H1 (cell line): Measurements from ENCODE around the gene FOXA2. TPM values are rescaled to one million over a fixed set of nuclear protein-coding genes. Genes with fewer than 3 reads are reported as not detected.

Experiments
- CTCF ChIA-PET: fragments of 300-600 bp; sonication (Branson Sonifier 250); formaldehyde crosslinking; loops from one replicate; lab custom pipeline; 2021; ENCODE audit not compliant: partially characterized antibody; lab: Charles Lee
- POLR2A ChIA-PET: fragments of 300-600 bp; sonication (Branson Sonifier 250); formaldehyde crosslinking; loops from one replicate; lab custom pipeline; 2021; ENCODE audit warnings: inconsistent platforms; ENCODE audit not compliant: partially characterized antibody; lab: Charles Lee
- DNase-seq, 2 experiments: peaks; one replicate each; pipeline versions ENCODE4 v3.0.0 to v3.0.0-alpha.2; 2010 to 2022; ENCODE audit warnings: low spot score in 2 of 2, low read depth in 1 of 2, mixed read lengths in 1 of 2
- FAIRE-seq: peaks from 2 replicates; lab custom pipeline; 2011; peaks lifted over from hg19 to GRCh38; lab: Jason Lieb, UNC
- H2AFZ ChIP-seq: 2 replicates; pipeline ENCODE4 v1.8.1; 2012; ENCODE audit warnings: low read length, inconsistent platforms
- H2AK5ac ChIP-seq: 2 replicates; pipeline ENCODE4 v1.6.1; 2013; ENCODE audit warnings: low read depth, low read length
- H2BK120ac ChIP-seq: replicated peaks from 2 replicates; pipeline ENCODE3; 2013; ENCODE audit warnings: low read depth, low read length, inconsistent platforms
- H2BK12ac ChIP-seq: 2 replicates; pipeline ENCODE4 v1.6.1; 2013; ENCODE audit warnings: low read depth, low read length
- H2BK15ac ChIP-seq: 2 replicates; pipeline ENCODE4 v1.6.1; 2013; ENCODE audit warnings: low read length
- H2BK20ac ChIP-seq: 2 replicates; pipeline ENCODE4 v1.6.1; 2013; ENCODE audit warnings: low read length
- H2BK5ac ChIP-seq: 2 replicates; pipeline ENCODE4 v1.6.1; 2013; ENCODE audit warnings: low read depth, low read length
- H3K14ac ChIP-seq: 2 replicates; pipeline ENCODE4 v1.6.1; 2013; ENCODE audit warnings: inconsistent platforms; ENCODE audit not compliant: insufficient read length
- H3K18ac ChIP-seq: 2 replicates; pipeline ENCODE4 v1.6.1; 2013; ENCODE audit warnings: low read length; ENCODE audit errors: extremely low read depth
- H3K23ac ChIP-seq: 2 replicates; pipeline ENCODE4 v1.6.1; 2013; ENCODE audit warnings: inconsistent platforms; ENCODE audit not compliant: insufficient read length
- H3K23me2 ChIP-seq: 2 replicates; pipeline ENCODE4 v1.6.1; 2013; ENCODE audit warnings: low read depth, low read length
- H3K27ac ChIP-seq: 2 replicates; pipeline ENCODE4 v1.6.1; 2011; ENCODE audit warnings: low read depth, low read length, inconsistent platforms
- H3K27me3 ChIP-seq, 4 experiments: replicated peaks in 1 of 4; 1 replicate in 1 of 4; 2 replicates in 3 of 4; pipeline versions ENCODE4 v1.6.1 to v1.8.1; 2011 to 2013; ENCODE audit warnings: low read length in 3 of 4, mild to moderate bottlenecking in 3 of 4, inconsistent platforms in 2 of 4, mixed read lengths in 2 of 4, moderate library complexity in 1 of 4; ENCODE audit not compliant: control insufficient read depth in 3 of 4, insufficient read depth in 3 of 4; ENCODE audit errors: extremely low read depth in 1 of 4
- H3K36me3 ChIP-seq, 4 experiments: 2 replicates each; pipeline versions ENCODE4 v1.6.1 to v1.8.1; 2011 to 2013; ENCODE audit warnings: mild to moderate bottlenecking in 4 of 4, low read length in 3 of 4, moderate library complexity in 2 of 4, control low read depth in 1 of 4, inconsistent platforms in 1 of 4; ENCODE audit not compliant: insufficient read depth in 4 of 4, control insufficient read depth in 2 of 4
- H3K4ac ChIP-seq: replicated peaks from 2 replicates; pipeline ENCODE3; 2013; ENCODE audit warnings: low read length, low read depth, mixed read lengths, inconsistent platforms; ENCODE audit not compliant: insufficient read length
- H3K4me1 ChIP-seq, 4 experiments: replicated peaks in 1 of 4; 1 replicate in 1 of 4; 2 replicates in 3 of 4; pipeline versions ENCODE4 v1.6.1 to v1.8.1; 2011 to 2013; ENCODE audit warnings: low read length in 3 of 4, inconsistent platforms in 2 of 4, mixed read lengths in 1 of 4; ENCODE audit not compliant: insufficient read depth in 4 of 4, control insufficient read depth in 3 of 4
- H3K4me2 ChIP-seq, 2 experiments: 2 replicates each; pipeline versions ENCODE4 v1.6.1 to v1.8.1; 2011 to 2013; ENCODE audit warnings: low read depth in 2 of 2, low read length in 2 of 2, control low read depth in 1 of 2, inconsistent platforms in 1 of 2, mild to moderate bottlenecking in 1 of 2; ENCODE audit not compliant: insufficient read depth in 1 of 2
- H3K4me3 ChIP-seq, 4 experiments: fragments of 200-600, 300-600 bp in 1 of 4; sonication (generic), shearing (Covaris generic), sonication (Bioruptor Twin) in 1 of 4; 2 replicates each; pipeline versions ENCODE4 v1.5.1 to v1.8.1; 2011 to 2016; ENCODE audit warnings: low read length in 4 of 4, low read depth in 3 of 4, control low read depth in 2 of 4, inconsistent platforms in 2 of 4, mild to moderate bottlenecking in 2 of 4, mixed read lengths in 1 of 4, moderate library complexity in 1 of 4; ENCODE audit not compliant: insufficient read depth in 2 of 4; ENCODE audit errors: extremely low read depth in 1 of 4
- H3K56ac ChIP-seq: replicated peaks from 2 replicates; pipeline ENCODE3; 2013; ENCODE audit warnings: low read depth, mild to moderate bottlenecking, mixed read lengths, low read length, inconsistent platforms; ENCODE audit not compliant: insufficient read length
- H3K79me1 ChIP-seq: 2 replicates; pipeline ENCODE4 v1.6.1; 2013; ENCODE audit warnings: low read depth, low read length, control low read depth
- H3K79me2 ChIP-seq, 2 experiments: 2 replicates each; pipeline versions ENCODE4 v1.6.1 to v1.8.1; 2012 to 2013; ENCODE audit warnings: low read length in 2 of 2, mild to moderate bottlenecking in 2 of 2, inconsistent platforms in 1 of 2; ENCODE audit not compliant: insufficient read depth in 2 of 2, control insufficient read depth in 1 of 2
- H3K9ac ChIP-seq, 4 experiments: replicated peaks in 1 of 4; 1 replicate in 1 of 4; 2 replicates in 3 of 4; pipeline versions ENCODE4 v1.6.1 to v1.8.1; 2011 to 2013; ENCODE audit warnings: low read depth in 3 of 4, low read length in 3 of 4, control low read depth in 2 of 4, mild to moderate bottlenecking in 2 of 4, moderate library complexity in 2 of 4, inconsistent platforms in 1 of 4; ENCODE audit errors: extremely low read depth in 1 of 4
- H3K9me3 ChIP-seq, 2 experiments: 2 replicates each; pipeline versions ENCODE4 v1.6.1 to v1.8.1; 2012 to 2013; ENCODE audit warnings: mild to moderate bottlenecking in 2 of 2, moderate library complexity in 2 of 2, control low read depth in 1 of 2, inconsistent platforms in 1 of 2, low read depth in 1 of 2, low read length in 1 of 2, mixed read lengths in 1 of 2; ENCODE audit not compliant: insufficient read depth in 2 of 2
- H4K20me1 ChIP-seq, 2 experiments: replicated peaks in 1 of 2; 2 replicates each; pipeline versions ENCODE3 to v1.8.1; 2011 to 2013; ENCODE audit warnings: inconsistent platforms in 2 of 2, low read length in 2 of 2, mild to moderate bottlenecking in 1 of 2; ENCODE audit not compliant: insufficient read depth in 2 of 2, control insufficient read depth in 1 of 2
- H4K5ac ChIP-seq: 2 replicates; pipeline ENCODE4 v1.6.1; 2013; ENCODE audit warnings: low read length, low read depth, mixed read lengths, inconsistent platforms; ENCODE audit not compliant: insufficient read length
- H4K8ac ChIP-seq: 2 replicates; pipeline ENCODE4 v1.8.0; 2013; ENCODE audit warnings: mild to moderate bottlenecking, moderate library complexity, low read length, inconsistent platforms; ENCODE audit not compliant: insufficient read depth; ENCODE audit errors: extremely low read depth
- H4K91ac ChIP-seq: replicated peaks from 2 replicates; pipeline ENCODE3; 2013; ENCODE audit warnings: low read length, mixed read lengths, inconsistent platforms; ENCODE audit not compliant: insufficient read length
- CREB1 ChIP-seq: IDR thresholded peaks from 2 replicates; pipeline ENCODE4 v1.6.1; 2012; ENCODE audit warnings: inconsistent platforms
- CTBP2 ChIP-seq: IDR thresholded peaks from 2 replicates; pipeline ENCODE4 v1.7.0; 2011; ENCODE audit warnings: borderline replicate concordance, mild to moderate bottlenecking, moderate library complexity, mixed read lengths, low read length; ENCODE audit not compliant: insufficient read depth, insufficient read length
- HDAC6 ChIP-seq: IDR thresholded peaks from one replicate; pipeline ENCODE4 v1.7.1; 2012; ENCODE audit warnings: low read depth, mild to moderate bottlenecking, inconsistent platforms, low read length, moderate library complexity
- JUND ChIP-seq: IDR thresholded peaks from 2 replicates; pipeline ENCODE4 v1.6.1; 2011; ENCODE audit warnings: mild to moderate bottlenecking, improper control_type of control experiment, low read length
- NANOG ChIP-seq: IDR thresholded peaks from 2 replicates; pipeline ENCODE4 v1.6.1; 2011; ENCODE audit warnings: low read length, low read depth, mild to moderate bottlenecking, inconsistent platforms; ENCODE audit not compliant: insufficient read depth, poor library complexity, severe bottlenecking
- POLR2AphosphoS5 ChIP-seq: IDR thresholded peaks from 2 replicates; pipeline ENCODE4 v1.6.1; 2011; ENCODE audit warnings: low read depth, low read length
- RNF2 ChIP-seq: fragments of 200-900, 300-1000 bp; sonication (generic); IDR thresholded peaks from 2 replicates; pipeline ENCODE4 v1.7.1; 2016; ENCODE audit warnings: borderline replicate concordance, low read depth, mild to moderate bottlenecking, antibody characterized with exemption, low read length; ENCODE audit not compliant: poor library complexity, severe bottlenecking; ENCODE audit errors: missing control alignments
- SAP30 ChIP-seq: fragments of 300-600 bp; sonication (generic); IDR thresholded peaks from 2 replicates; pipeline ENCODE4 v1.7.1; 2012; ENCODE audit warnings: low read length, moderate library complexity, mild to moderate bottlenecking, inconsistent platforms; ENCODE audit not compliant: insufficient read depth, insufficient replicate concordance
- TCF12 ChIP-seq: IDR thresholded peaks from 2 replicates; pipeline ENCODE4 v1.6.1; 2011; ENCODE audit warnings: low read depth, mild to moderate bottlenecking, low read length
- YY1 ChIP-seq: IDR thresholded peaks from 2 replicates; pipeline ENCODE4 v1.6.1; 2011; ENCODE audit warnings: low read depth, mild to moderate bottlenecking, low read length
- WGBS, 2 experiments: shearing (Covaris generic) in 1 of 2; methylation state at CpG; one replicate each; pipeline versions ENCODE4 v1.1.6 to v1.1.7; 2013 to 2015; ENCODE audit warnings: low lambda C conversion rate in 2 of 2, mixed read lengths in 2 of 2, inconsistent platforms in 1 of 2, low coverage in 1 of 2, missing lambda C conversion rate in 1 of 2; ENCODE audit not compliant: insufficient replicate concordance in 2 of 2, insufficient coverage in 1 of 2, insufficient read length in 1 of 2; ENCODE audit errors: extremely low coverage in 1 of 2, missing lambda C conversion rate in 1 of 2; 5-methylcytosine and 5-hydroxymethylcytosine counted together
- polyA plus RNA-seq, 7 experiments: library from polyadenylated mRNA; depleted of rRNA in 3 of 7; stranded (reverse) in 5 of 7; unstranded in 2 of 7; fragments of >200 nt in 5 of 7; fragments of 200-250 nt in 2 of 7; gene quantifications; 1 replicate in 5 of 7; 2 replicates in 1 of 7; 4 replicates in 1 of 7; pipeline versions ENCODE4 v1.2.1 to v1.2.3, GENCODE V29; 2011 to 2013; ENCODE audit warnings: missing spikeins in 2 of 7, mixed read lengths in 2 of 7
- total RNA-seq: library from RNA; stranded (reverse); fragmentation: NEBNext Ultra II Directional; extraction: Animal tissue kit (Norgen Biotek cat#: 25700); gene quantifications from 2 replicates; pipeline ENCODE4 v1.2.1, GENCODE V29; 2021

The FOXA2 gene
- total and polyA plus RNA-seq, 2 of the 8 experiments (the other 6 are each of a cell fraction or from before 2014, with no cell fraction given): not detected

DNA sequence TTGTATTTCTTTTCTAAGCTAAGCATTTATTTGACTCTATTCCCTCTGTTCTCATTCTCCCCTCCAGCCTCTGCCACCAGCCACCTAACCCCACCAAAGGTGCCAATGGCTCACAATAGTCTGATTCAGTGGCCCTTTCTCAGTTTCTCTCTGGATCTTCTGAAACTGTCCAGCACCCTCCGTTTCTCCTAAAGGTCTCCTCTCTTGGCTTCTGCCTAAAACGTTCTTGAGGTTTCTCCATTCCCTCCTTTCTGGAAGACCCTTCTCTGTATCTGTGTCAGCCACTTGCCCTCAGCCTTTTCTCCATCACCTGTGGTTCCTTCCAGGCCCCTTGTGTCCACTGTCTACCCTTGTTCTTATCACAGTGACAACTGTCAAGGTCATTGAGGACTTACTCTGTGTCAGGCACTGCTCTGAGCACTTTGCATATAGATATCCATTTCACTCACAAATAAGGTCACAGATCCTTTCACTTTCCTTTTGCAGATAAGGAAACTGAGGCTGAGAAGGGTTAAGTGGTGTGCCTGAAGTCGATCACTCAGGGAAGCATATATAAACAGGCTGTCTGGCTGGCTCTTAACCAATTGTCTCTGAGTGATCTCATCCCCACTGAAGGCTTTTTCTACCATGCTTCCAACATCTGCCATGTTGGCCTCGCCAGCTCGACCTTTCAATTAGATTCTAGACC lies 48.1 kb downstream of the FOXA2 start:
- no peak overlapping the region for H3K9ac ChIP-seq
- no peak overlapping the region for H2BK20ac ChIP-seq
- no peaks in the 10 kb centered on the region for H4K20me1 ChIP-seq
- H3K79me1 ChIP-seq: no peaks in the 10 kb centered on the region
- no peak for DNase-seq
- H3K27ac ChIP-seq: no peak overlapping the region
- no peak overlapping the region for H4K5ac ChIP-seq
- peaks cover 0 to 4% (median 0%) of the 10 kb centered on the region in 4 experiments; a peak in 1 of 7 replicates for H3K4me1 ChIP-seq
- FAIRE-seq: no peak
- H3K4ac ChIP-seq: no peak overlapping the region
- H3K23ac ChIP-seq: no peak overlapping the region
- WGBS, 2 experiments: 89% methylated on average over 5 of the region's 5 CpGs; no CpG with 5 or more reads in 1 of the 2 experiments
- no peak overlapping the region for H4K8ac ChIP-seq
- no peak overlapping the region for H3K4me2 ChIP-seq
- no peak overlapping the region for H2AFZ ChIP-seq
- no peak overlapping the region for H3K14ac ChIP-seq
- H3K23me2 ChIP-seq: no peaks in the 10 kb centered on the region
- H2BK15ac ChIP-seq: no peak overlapping the region
- H3K36me3 ChIP-seq: no peaks in the 10 kb centered on the region
- H3K79me2 ChIP-seq: no peaks in the 10 kb centered on the region
- no peaks in the 10 kb centered on the region for H3K27me3 ChIP-seq
- no peak overlapping the region for H4K91ac ChIP-seq
- CTCF ChIA-PET: no interaction called here
- no peak overlapping the region for H3K4me3 ChIP-seq
- H3K56ac ChIP-seq: no peak overlapping the region
- no peak overlapping the region for H3K18ac ChIP-seq
- POLR2A ChIA-PET: no interaction called here
- H2AK5ac ChIP-seq: no peak overlapping the region
- H3K9me3 ChIP-seq: no peaks in the 10 kb centered on the region
- TF ChIP-seq CTBP2 (no peak), CREB1 (no peak), HDAC6 (no peak), RNF2 (no peak), NANOG (no peak), SAP30 (no peak), POLR2AphosphoS5 (no peak), YY1 (no peak), TCF12 (no peak), JUND (no peak)
- H2BK5ac ChIP-seq: no peak overlapping the region
- H2BK120ac ChIP-seq: no peak overlapping the region
- H2BK12ac ChIP-seq: no peak overlapping the region
